Hepatocyte (in vitro differentiated cells): Measurements from ENCODE around the gene PRDX3. TPM values are rescaled to one million over a fixed set of nuclear protein-coding genes. Genes with fewer than 3 reads are reported as not detected.

Experiments
- DNase-seq: peaks from one replicate; pipeline ENCODE4 v3.0.0-alpha.2; 2016; ENCODE audit warnings: low spot score
- H2AFZ ChIP-seq: fragments of 200-600 bp; sonication (generic); 2 replicates; pipeline ENCODE4 v1.6.0; 2016; ENCODE audit warnings: antibody characterized with exemption, mild to moderate bottlenecking
- H3K27ac ChIP-seq: fragments of 200-600 bp; sonication (generic); 2 replicates; pipeline ENCODE4 v1.5.1; 2016; ENCODE audit warnings: mild to moderate bottlenecking
- H3K27me3 ChIP-seq: fragments of 200-600 bp; sonication (generic); 2 replicates; pipeline ENCODE4 v1.6.1; 2016
- H3K36me3 ChIP-seq: fragments of 200-600 bp; sonication (generic); replicated peaks from 2 replicates; pipeline ENCODE4 v1.5.1; 2016; ENCODE audit warnings: low read depth; ENCODE audit not compliant: insufficient read depth
- H3K4me1 ChIP-seq: fragments of 200-600 bp; sonication (generic); 2 replicates; pipeline ENCODE4 v1.5.1; 2016; ENCODE audit warnings: mild to moderate bottlenecking, moderate library complexity; ENCODE audit not compliant: insufficient read depth
- H3K4me2 ChIP-seq: fragments of 200-600 bp; sonication (generic); 2 replicates; pipeline ENCODE4 v1.6.0; 2016
- H3K4me3 ChIP-seq: fragments of 200-600 bp; sonication (generic); 2 replicates; pipeline ENCODE4 v1.5.1; 2016; ENCODE audit warnings: mild to moderate bottlenecking
- H3K79me2 ChIP-seq: fragments of 200-600 bp; sonication (generic); 2 replicates; pipeline ENCODE4 v1.6.0; 2017; ENCODE audit warnings: mild to moderate bottlenecking
- H3K9me2 ChIP-seq: fragments of 200-600 bp; sonication (generic); replicated peaks from 2 replicates; pipeline ENCODE4 v1.6.0; 2017; ENCODE audit warnings: mild to moderate bottlenecking; ENCODE audit not compliant: insufficient read depth
- H3K9me3 ChIP-seq: fragments of 200-600 bp; sonication (generic); 2 replicates; pipeline ENCODE4 v1.5.1; 2016; ENCODE audit warnings: low read depth, mild to moderate bottlenecking
- H4K20me1 ChIP-seq: fragments of 200-600 bp; sonication (generic); 2 replicates; pipeline ENCODE4 v1.6.0; 2016; ENCODE audit warnings: mild to moderate bottlenecking; ENCODE audit not compliant: insufficient read depth, poor library complexity, severe bottlenecking
- CTCF ChIP-seq: fragments of 200-600 bp; sonication (generic); IDR thresholded peaks from 2 replicates; pipeline ENCODE4 v1.5.1; 2016; ENCODE audit warnings: antibody characterized with exemption, mild to moderate bottlenecking; ENCODE audit not compliant: poor library complexity
- EZH2 ChIP-seq: fragments of 200-600 bp; sonication (generic); IDR thresholded peaks from 2 replicates; pipeline ENCODE4 v1.6.1; 2016; ENCODE audit warnings: antibody characterized with exemption, mild to moderate bottlenecking, borderline replicate concordance
- EZH2phosphoT487 ChIP-seq: fragments of 200-600 bp; sonication (generic); IDR thresholded peaks from one replicate; pipeline ENCODE4 v1.6.1; 2018; ENCODE audit warnings: antibody characterized with exemption, mild to moderate bottlenecking, low read depth, moderate library complexity; ENCODE audit not compliant: unreplicated experiment, severe bottlenecking
- WGBS: methylation state at CpG from one replicate; pipeline ENCODE4 v1.1.6; 2016; ENCODE audit warnings: low lambda C conversion rate; ENCODE audit errors: missing lambda C conversion rate; 5-methylcytosine and 5-hydroxymethylcytosine counted together
- polyA plus RNA-seq: library from polyadenylated mRNA; unstranded; fragments of >200 nt; fragmentation: Nextera tagmentation; extraction: Ambion mirVana; gene quantifications from 2 replicates; pipeline ENCODE4 v1.2.1, GENCODE V29; 2016
- total RNA-seq: library from RNA; depleted of rRNA; stranded (reverse); fragments of >200 nt; gene quantifications from 2 replicates; pipeline ENCODE4 v1.2.3, GENCODE V29; 2014

The PRDX3 gene
- total and polyA plus RNA-seq, 2 experiments from 2014 or later: 294 to 333 TPM

- H3K27me3 ChIP-seq: no peaks in the 10 kb centered on the region
- peaks cover 17% of the 10 kb centered on the region for H3K4me1 ChIP-seq
- H4K20me1 ChIP-seq: no peaks in the 10 kb centered on the region
- no peak overlapping the region for H2AFZ ChIP-seq
- H3K9me3 ChIP-seq: no peaks in the 10 kb centered on the region
- no peaks in the 10 kb centered on the region for H3K36me3 ChIP-seq
- no peaks in the 10 kb centered on the region for H3K9me2 ChIP-seq
- DNase-seq: peak; percentile 22
- peaks cover 44% of the 10 kb centered on the region for H3K79me2 ChIP-seq
- no peak for TF ChIP-seq CTCF
- TF ChIP-seq EZH2: no peak
- no peak for TF ChIP-seq EZH2phosphoT487
- WGBS: 73% methylated on average over 6 of the region's 6 CpGs
- peak overlapping the region; percentile 84 for H3K4me2 ChIP-seq
- no peak overlapping the region for H3K4me3 ChIP-seq
- H3K27ac ChIP-seq: peak overlapping the region; percentile 91
Observed at GRCh38 chr10:119176166-119176565, 2.4 kb downstream of the PRDX3 start.

- H3K36me3 ChIP-seq: no peaks in the 10 kb centered on the region
- H3K27ac ChIP-seq: no peak overlapping the region
- no peak for DNase-seq
Observed at GRCh38 chr10:119174109-119174508, 4.5 kb downstream of the PRDX3 start.

GRCh38 chr10:119167041-119167440 lies 11.6 kb downstream of the PRDX3 start:
- Histone ChIP-seq H3K27me3 (no peaks in the 10 kb centered on the region), H3K79me2 (peaks cover 10% of the 10 kb centered on the region), H3K9me2 (no peaks in the 10 kb centered on the region), H3K4me1 (peaks cover 12% of the 10 kb centered on the region), H2AFZ (no peak overlapping the region), H3K4me3 (no peak overlapping the region), H3K36me3 (no peaks in the 10 kb centered on the region), H3K9me3 (no peaks in the 10 kb centered on the region), H3K4me2 (no peak overlapping the region), H3K27ac (no peak overlapping the region), H4K20me1 (no peaks in the 10 kb centered on the region)
- DNase-seq: no peak
- no peak for TF ChIP-seq CTCF
- no peak for TF ChIP-seq EZH2
- no peak for TF ChIP-seq EZH2phosphoT487
- whole genome bisulfite sequencing: 82% methylated on average over 8 of the region's 8 CpGs

More at GRCh38 chr10:119174109-119174508, 4.5 kb downstream of the PRDX3 start:
- Histone ChIP-seq H3K4me2 (no peak overlapping the region), H3K4me3 (no peak overlapping the region), H3K79me2 (peaks cover 44% of the 10 kb centered on the region), H4K20me1 (no peaks in the 10 kb centered on the region), H3K27me3 (no peaks in the 10 kb centered on the region), H2AFZ (no peak overlapping the region), H3K9me2 (no peaks in the 10 kb centered on the region), H3K9me3 (no peaks in the 10 kb centered on the region), H3K4me1 (peaks cover 17% of the 10 kb centered on the region)
- no peak for TF ChIP-seq EZH2phosphoT487
- 50% methylated on average over 2 of the region's 2 CpGs for WGBS

DNA sequence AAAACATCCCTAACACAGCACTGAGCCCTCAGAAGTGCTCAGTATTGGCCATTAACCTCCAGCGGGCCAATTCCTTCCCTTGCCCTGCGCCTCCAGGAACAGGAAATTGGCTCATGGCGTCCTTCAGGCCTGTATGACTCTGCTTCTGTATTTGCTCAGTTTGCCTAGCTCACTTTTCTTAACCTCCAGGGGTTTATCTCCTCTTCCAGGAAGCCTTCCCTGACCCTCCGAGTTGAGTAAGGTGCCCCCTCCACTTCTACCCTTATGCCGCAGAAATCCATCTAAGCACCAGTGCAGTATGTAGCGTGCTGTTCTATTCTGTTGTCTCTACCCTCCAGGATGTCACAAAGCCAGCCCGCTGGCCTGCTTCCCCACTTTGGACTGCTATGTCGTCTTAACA lies 12.0 kb downstream of the PRDX3 start:
- peaks cover 7% of the 10 kb centered on the region for H3K79me2 ChIP-seq
- H3K9me3 ChIP-seq: no peaks in the 10 kb centered on the region
- H3K9me2 ChIP-seq: no peaks in the 10 kb centered on the region
- 84% methylated on average over 8 of the region's 8 CpGs for WGBS
- H4K20me1 ChIP-seq: no peaks in the 10 kb centered on the region
- H3K4me1 ChIP-seq: peaks cover 12% of the 10 kb centered on the region
- H3K27me3 ChIP-seq: no peaks in the 10 kb centered on the region
- no peak overlapping the region for H2AFZ ChIP-seq
- peak overlapping the region; percentile 98 for H3K4me2 ChIP-seq
- no peak overlapping the region for H3K4me3 ChIP-seq
- DNase-seq: no peak
- peak overlapping the region; percentile 92 for H3K27ac ChIP-seq
- TF ChIP-seq EZH2phosphoT487: no peak
- TF ChIP-seq EZH2: no peak
- TF ChIP-seq CTCF: no peak
- no peaks in the 10 kb centered on the region for H3K36me3 ChIP-seq
